Ectodermal cell (in vitro differentiated cells): ENCODE data around the gene CTNNA2.

Source experiments
- H3K27ac ChIP-seq: 2 replicates; pipeline ENCODE4 v1.7.0; 2013; ENCODE audit warnings: mild to moderate bottlenecking, low read depth, low read length; ENCODE audit not compliant: insufficient read depth, poor library complexity, severe bottlenecking
- H3K27me3 ChIP-seq: 2 replicates; pipeline ENCODE4 v1.7.0; 2013; ENCODE audit warnings: mild to moderate bottlenecking, low read length; ENCODE audit not compliant: insufficient read depth, control insufficient read depth, poor library complexity, severe bottlenecking
- H3K36me3 ChIP-seq: one replicate; pipeline ENCODE4 v1.7.0; 2013; ENCODE audit warnings: low read length; ENCODE audit not compliant: control insufficient read depth, insufficient read depth
- H3K4me1 ChIP-seq: one replicate; pipeline ENCODE4 v1.7.0; 2013; ENCODE audit warnings: low read length; ENCODE audit not compliant: control insufficient read depth, insufficient read depth
- H3K4me3 ChIP-seq: 2 replicates; pipeline ENCODE4 v1.7.0; 2013; ENCODE audit warnings: low read depth, low read length, control low read depth; ENCODE audit not compliant: insufficient read depth
- H3K9me3 ChIP-seq: 2 replicates; pipeline ENCODE4 v1.7.0; 2013; ENCODE audit warnings: mild to moderate bottlenecking, low read length, moderate library complexity; ENCODE audit not compliant: control insufficient read depth
- WGBS, 2 experiments: methylation state at CpG; one replicate each; pipeline ENCODE4 v1.1.7; 2013; ENCODE audit warnings: missing lambda C conversion rate in 2 of 2; 5-methylcytosine and 5-hydroxymethylcytosine counted together

The CTNNA2 gene

DNA sequence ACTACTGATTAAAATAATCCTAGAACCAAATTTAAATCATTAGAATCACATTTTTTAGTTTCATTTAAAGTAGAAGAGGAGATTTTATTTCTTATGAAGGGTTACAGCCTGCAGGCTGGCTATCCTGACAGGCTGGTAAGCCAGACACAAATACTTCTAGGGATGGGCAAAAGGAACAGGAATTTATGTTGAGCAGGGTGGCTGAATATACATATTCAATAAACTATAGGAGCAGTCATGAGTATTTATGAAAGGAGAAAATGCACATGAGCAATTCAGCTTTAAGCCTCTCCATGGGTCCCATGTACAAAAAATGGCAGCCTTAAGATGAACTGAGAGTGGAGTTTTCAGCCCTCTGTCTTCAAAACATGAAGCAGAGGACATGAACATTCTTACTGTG, 182.4 kb downstream of the CTNNA2 start:
- Histone ChIP-seq H3K4me3 (no peak overlapping the region), H3K27me3 (no peaks in the 10 kb centered on the region), H3K9me3 (no peaks in the 10 kb centered on the region), H3K27ac (no peak overlapping the region), H3K4me1 (no peaks in the 10 kb centered on the region), H3K36me3 (no peaks in the 10 kb centered on the region)

DNA sequence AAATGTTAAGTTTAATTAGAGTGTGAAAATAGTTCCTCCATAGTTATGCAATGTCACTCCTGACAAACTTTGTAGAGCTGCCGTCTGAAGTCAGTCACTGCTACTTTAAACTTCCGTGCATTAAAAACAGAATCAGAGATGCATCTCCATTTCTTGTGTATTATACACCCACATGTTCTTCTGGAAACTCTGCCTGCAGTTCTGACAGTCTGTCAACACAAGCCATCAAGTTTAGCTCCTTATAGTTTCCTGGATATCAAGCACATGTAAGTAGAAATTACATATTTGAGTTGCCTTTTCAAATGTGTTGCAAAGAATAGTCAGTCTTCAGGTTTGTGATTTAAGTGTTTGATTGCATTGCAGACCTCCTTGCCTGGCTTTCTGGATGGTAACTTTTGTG, 184.3 kb downstream of the CTNNA2 start:
- 91 to 93% methylated on average over 2 of the region's 2 CpGs for WGBS, 2 experiments
- Histone ChIP-seq H3K4me3 (no peak overlapping the region), H3K27me3 (no peaks in the 10 kb centered on the region), H3K9me3 (no peaks in the 10 kb centered on the region), H3K27ac (no peak overlapping the region), H3K36me3 (no peaks in the 10 kb centered on the region), H3K4me1 (no peaks in the 10 kb centered on the region)

DNA sequence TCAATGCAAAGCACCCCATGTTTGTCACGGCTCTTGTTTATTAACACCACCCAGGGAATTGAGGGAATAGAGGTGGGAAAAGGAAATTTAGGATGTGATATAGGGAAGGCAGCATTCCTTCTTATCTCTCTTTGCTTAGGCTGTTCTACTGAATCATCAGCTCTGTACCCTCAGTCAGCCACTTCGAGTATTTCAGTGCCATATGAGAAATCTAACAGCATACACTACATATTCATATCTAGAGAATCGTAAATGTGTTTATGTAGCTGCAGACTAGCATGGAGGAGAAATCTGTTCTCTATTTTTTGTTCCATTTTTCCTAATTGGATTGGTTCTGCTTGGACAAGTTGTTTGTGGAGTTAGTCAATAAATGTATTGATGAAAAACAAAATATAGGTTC, 187.8 kb downstream of the CTNNA2 start:
- H3K36me3 ChIP-seq: no peaks in the 10 kb centered on the region
- 80 to 97% methylated on average over 1 to 3 of the region's 3 CpGs for WGBS, 2 experiments
- no peaks in the 10 kb centered on the region for H3K27me3 ChIP-seq
- H3K27ac ChIP-seq: no peak overlapping the region
- H3K4me1 ChIP-seq: no peaks in the 10 kb centered on the region
- H3K4me3 ChIP-seq: no peak overlapping the region
- H3K9me3 ChIP-seq: no peaks in the 10 kb centered on the region

DNA sequence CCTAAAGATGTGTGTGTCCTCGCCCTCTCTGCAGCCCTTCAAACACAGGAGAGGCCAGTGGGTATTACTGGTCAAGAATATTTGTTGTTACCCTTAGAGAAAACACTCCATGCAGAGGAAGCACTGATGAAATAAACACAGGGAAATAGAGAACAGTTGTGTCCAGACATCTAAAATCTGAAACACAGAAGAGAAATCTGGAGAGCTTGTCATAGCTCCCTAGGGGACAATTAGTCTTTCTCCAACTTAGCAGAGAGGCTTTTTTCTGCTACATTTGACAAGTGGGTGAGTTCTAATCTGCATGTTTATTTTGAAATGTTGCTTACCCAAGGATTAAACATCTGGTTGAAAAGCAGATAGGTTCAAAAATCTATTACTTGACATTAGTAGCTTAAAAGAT, 190.1 kb downstream of the CTNNA2 start:
- Histone ChIP-seq H3K36me3 (no peaks in the 10 kb centered on the region), H3K4me1 (no peaks in the 10 kb centered on the region), H3K9me3 (no peaks in the 10 kb centered on the region), H3K27me3 (no peaks in the 10 kb centered on the region), H3K4me3 (no peak overlapping the region), H3K27ac (no peak overlapping the region)
- 87 to 94% methylated on average over 1 of the region's 1 CpG for WGBS, 2 experiments

DNA sequence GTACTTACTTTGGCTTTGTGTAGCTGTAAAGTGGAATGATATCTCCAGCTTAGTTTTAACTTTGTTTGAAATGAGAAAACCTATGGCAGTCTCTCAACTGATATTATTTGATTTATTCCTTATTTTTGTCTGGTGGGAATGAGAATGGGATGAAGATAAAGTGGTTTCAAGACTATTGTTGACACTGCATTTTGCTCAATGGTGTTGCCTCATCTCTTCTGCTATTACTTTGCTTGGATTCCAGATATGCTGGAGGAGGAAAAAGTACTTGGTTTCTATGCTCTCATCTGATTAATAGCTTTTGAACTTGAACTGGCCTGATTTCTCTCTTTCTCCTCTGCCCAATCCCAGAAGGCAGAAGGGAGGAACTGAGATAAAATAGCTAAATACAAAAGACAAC, 198.2 kb downstream of the CTNNA2 start:
- no peak overlapping the region for H3K4me3 ChIP-seq
- no peaks in the 10 kb centered on the region for H3K9me3 ChIP-seq
- H3K27me3 ChIP-seq: no peaks in the 10 kb centered on the region
- no peak overlapping the region for H3K27ac ChIP-seq
- no peaks in the 10 kb centered on the region for H3K36me3 ChIP-seq
- no peaks in the 10 kb centered on the region for H3K4me1 ChIP-seq

DNA sequence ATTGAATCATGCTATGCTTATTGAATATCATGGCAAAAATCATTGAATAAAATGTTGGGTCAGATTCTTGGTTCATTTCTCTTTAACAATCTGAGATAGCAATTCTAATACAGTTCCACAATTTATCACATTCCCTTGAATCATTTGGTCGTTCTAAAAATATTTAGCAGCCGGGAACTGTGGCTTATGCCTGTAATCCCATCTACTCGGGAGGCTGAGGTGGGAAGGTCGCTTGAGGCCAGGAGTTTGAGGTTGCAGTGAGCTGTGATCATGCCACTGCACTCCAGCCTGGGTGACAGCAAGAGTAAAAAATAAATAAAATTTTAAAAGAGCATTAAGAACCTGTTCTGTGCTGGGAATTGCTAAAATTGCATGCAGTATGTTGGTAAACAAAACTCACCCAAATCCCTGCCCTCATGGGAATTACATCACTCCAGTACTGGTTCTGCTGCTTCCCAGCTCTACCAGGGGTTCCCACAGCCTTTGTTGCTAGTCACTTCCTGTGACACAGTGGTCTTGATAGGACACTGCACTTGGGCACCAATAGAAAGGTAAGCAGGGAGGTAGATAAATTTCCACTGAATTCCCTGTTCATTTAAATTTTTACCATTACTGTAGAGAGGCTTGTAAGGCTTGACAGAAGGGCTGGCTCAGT, 200.4 kb downstream of the CTNNA2 start:
- H3K9me3 ChIP-seq: no peaks in the 10 kb centered on the region
- no peak overlapping the region for H3K4me3 ChIP-seq
- H3K4me1 ChIP-seq: no peaks in the 10 kb centered on the region
- WGBS, 2 experiments: 90 to 93% methylated on average over 4 of the region's 4 CpGs
- no peak overlapping the region for H3K27ac ChIP-seq
- no peaks in the 10 kb centered on the region for H3K27me3 ChIP-seq
- no peaks in the 10 kb centered on the region for H3K36me3 ChIP-seq

DNA sequence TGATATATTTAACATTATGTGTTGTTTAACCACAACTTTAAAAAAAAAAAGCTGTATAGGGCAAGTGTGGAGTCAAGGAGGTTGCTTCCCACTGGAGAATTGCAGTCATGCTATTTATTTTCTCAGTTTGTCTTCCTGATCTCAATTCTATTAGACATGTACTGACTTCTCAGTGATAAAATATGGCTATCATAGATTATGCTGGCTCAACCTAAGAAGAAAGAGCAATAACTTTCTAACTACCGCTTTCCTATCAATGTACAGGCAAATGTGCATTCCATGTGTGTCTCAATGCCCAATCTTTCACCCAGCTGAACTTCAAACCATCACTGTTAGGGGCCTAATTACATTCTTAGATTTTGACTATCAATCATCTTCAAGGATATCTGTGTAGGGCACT, 201.4 kb downstream of the CTNNA2 start:
- Histone ChIP-seq H3K9me3 (no peaks in the 10 kb centered on the region), H3K4me3 (no peak overlapping the region), H3K36me3 (no peaks in the 10 kb centered on the region), H3K27ac (no peak overlapping the region), H3K27me3 (no peaks in the 10 kb centered on the region), H3K4me1 (no peaks in the 10 kb centered on the region)
- 97 to 100% methylated on average over 1 of the region's 1 CpG for WGBS, 2 experiments

DNA sequence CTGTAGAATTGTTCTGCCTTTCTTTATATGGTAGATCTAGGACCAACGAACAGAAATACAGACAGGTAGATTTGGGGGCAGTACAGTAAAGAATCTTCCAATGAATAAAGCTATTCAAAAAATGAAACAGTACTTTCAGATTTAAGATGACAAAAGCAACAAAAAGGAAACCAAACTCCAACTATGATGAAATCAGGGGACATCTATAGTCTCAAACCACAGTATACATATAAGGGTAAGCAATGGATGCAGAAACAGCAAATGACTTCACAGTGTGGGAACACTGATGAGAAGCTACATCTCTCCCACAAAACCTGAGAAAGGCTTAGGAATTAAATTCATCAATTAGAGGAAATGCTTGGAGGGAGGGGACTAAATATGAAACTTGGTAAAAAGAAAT, 202.5 kb downstream of the CTNNA2 start:
- Histone ChIP-seq H3K27me3 (no peaks in the 10 kb centered on the region), H3K4me1 (no peaks in the 10 kb centered on the region), H3K9me3 (no peaks in the 10 kb centered on the region), H3K36me3 (no peaks in the 10 kb centered on the region), H3K4me3 (no peak overlapping the region), H3K27ac (no peak overlapping the region)
- 92 to 100% methylated on average over 1 of the region's 1 CpG for WGBS, 2 experiments

DNA sequence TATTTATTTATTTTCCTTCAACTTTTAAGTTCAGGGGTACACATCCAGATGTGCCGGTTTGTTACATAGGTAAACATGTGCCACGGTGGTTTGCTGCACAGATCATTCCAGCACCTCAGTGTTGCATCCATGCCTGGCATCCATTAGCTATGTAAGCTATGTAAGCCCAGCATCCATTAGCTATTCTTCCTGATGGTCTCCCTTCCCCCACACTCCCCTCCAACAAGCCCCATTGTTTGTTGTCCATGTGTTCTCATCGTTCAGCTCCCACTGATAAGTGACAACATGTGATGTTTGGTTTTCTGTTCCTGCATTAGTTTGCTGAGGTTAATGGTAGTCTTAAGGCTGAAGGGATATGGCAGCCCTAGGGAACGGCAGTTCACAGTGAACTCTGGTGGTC, 203.4 kb downstream of the CTNNA2 start:
- H3K27me3 ChIP-seq: no peaks in the 10 kb centered on the region
- H3K4me1 ChIP-seq: no peaks in the 10 kb centered on the region
- H3K36me3 ChIP-seq: no peaks in the 10 kb centered on the region
- H3K27ac ChIP-seq: no peak overlapping the region
- no peaks in the 10 kb centered on the region for H3K9me3 ChIP-seq
- 87 to 88% methylated on average over 4 of the region's 4 CpGs for WGBS, 2 experiments
- H3K4me3 ChIP-seq: no peak overlapping the region

DNA sequence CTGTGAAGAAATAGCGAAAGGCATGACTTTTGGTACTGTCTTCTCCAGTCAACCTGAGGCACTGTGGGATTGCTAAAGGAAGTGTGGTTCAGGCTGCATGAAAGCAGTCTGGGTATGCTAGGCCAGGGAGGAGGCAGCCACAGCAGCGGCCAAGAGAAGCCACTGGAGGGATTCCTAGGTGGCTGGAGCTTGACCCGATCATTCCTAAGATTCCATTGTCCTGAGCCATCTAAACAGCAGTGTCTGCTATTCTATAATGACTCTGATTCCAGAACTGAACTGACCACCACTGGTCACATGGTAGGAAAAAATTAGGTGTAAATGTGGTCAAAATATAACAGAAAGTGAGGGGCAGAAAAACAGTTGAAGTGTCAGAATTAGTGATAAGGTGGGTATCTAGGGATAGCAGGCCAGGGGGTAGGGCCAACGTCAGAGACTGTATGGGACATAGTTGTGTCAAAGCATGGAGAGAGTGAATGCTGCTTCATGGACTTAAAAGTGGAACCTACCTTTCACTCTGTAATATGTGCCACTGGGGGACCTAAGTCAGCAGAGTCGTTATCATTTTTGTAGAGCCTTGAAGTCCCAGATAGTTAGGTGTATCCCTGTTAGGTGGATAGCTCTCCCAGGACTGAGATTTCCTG, 204.6 kb downstream of the CTNNA2 start:
- H3K4me3 ChIP-seq: no peak overlapping the region
- no peaks in the 10 kb centered on the region for H3K36me3 ChIP-seq
- WGBS, 2 experiments: 82 to 87% methylated on average over 5 of the region's 5 CpGs
- H3K27ac ChIP-seq: no peak overlapping the region
- no peaks in the 10 kb centered on the region for H3K27me3 ChIP-seq
- no peaks in the 10 kb centered on the region for H3K4me1 ChIP-seq
- no peaks in the 10 kb centered on the region for H3K9me3 ChIP-seq

DNA sequence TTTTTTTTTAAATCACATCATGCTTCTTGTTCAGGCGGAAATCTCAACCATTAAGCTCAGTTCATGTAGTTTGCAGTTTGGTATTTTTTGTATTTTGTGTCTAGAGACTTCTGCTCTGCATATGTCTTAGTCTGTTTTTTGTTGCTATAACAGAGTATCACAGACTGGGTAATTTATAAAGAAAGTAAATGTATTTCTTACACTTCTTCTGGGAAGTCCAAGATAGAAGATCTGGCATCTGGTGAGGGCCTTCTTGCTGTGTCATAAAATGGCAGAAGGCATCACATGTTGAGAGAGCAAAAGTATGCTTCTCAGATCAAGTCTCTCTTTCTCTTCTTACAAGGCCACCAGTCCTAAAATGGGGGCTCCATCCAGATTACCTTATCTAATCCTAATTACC, 208.2 kb downstream of the CTNNA2 start:
- no peaks in the 10 kb centered on the region for H3K36me3 ChIP-seq
- 86 to 90% methylated on average over 1 of the region's 1 CpG for WGBS, 2 experiments

More for the DNA sequence above, 208.2 kb downstream of the CTNNA2 start:
- no peak overlapping the region for H3K27ac ChIP-seq
- H3K9me3 ChIP-seq: no peaks in the 10 kb centered on the region
- H3K4me3 ChIP-seq: no peak overlapping the region
- H3K27me3 ChIP-seq: no peaks in the 10 kb centered on the region
- H3K4me1 ChIP-seq: no peaks in the 10 kb centered on the region
